OCI-LY3 (cell line): ENCODE measurements around the gene SHD.

ENCODE experiments used
- EZH2phosphoT487 ChIP-seq: fragments of 200-600 bp; shearing (Covaris generic); IDR thresholded peaks from 2 replicates; pipeline ENCODE4 v1.6.1; 2018; ENCODE audit warnings: antibody characterized with exemption, mixed run types, low read depth
- TF ChIP-seq, protein P1 (sequence below): fragments of 200-600, 300-600 bp; sonication (generic); IDR thresholded peaks from 2 replicates; pipeline ENCODE4 v1.5.1; 2014; ENCODE audit warnings: antibody characterized with exemption, low read length, low read depth

DNA sequence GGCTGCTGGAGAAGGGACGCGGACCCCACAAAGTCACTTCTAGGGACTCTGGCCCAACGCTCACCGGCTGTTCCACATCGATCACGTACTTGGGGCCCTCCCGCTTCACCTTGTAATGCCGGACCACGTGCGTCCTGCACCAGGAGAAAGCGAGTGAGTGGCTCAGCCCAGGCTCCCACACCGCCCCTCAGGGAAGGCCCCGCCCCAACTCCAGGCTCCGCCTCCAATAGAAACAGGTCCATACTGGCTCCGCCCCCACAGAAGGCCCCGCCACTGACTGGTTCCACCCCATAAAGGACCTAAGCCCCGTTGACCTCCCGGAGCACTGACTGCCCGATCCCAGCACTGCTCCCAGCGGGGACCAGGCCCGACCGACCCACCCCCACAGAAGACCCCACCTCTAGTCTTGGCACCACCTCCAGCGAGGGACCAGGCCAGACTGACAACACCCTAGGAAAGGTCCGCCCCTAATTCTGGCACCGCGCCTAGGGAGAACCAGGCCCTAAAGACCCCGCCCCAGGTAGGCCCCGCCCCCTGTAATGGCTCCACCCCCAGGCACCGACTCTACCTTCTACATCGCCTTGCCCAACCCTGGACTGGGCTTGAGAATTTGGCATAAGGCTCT lies 48.3 kb downstream of the SHD start:
- TF ChIP-seq, protein P1, sequence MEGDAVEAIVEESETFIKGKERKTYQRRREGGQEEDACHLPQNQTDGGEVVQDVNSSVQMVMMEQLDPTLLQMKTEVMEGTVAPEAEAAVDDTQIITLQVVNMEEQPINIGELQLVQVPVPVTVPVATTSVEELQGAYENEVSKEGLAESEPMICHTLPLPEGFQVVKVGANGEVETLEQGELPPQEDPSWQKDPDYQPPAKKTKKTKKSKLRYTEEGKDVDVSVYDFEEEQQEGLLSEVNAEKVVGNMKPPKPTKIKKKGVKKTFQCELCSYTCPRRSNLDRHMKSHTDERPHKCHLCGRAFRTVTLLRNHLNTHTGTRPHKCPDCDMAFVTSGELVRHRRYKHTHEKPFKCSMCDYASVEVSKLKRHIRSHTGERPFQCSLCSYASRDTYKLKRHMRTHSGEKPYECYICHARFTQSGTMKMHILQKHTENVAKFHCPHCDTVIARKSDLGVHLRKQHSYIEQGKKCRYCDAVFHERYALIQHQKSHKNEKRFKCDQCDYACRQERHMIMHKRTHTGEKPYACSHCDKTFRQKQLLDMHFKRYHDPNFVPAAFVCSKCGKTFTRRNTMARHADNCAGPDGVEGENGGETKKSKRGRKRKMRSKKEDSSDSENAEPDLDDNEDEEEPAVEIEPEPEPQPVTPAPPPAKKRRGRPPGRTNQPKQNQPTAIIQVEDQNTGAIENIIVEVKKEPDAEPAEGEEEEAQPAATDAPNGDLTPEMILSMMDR, result no peak
- TF ChIP-seq EZH2phosphoT487, result no peak
